Activated CD4-positive, alpha-beta T cell treated with anti-CD3 and anti-CD28 coated beads, Interleukin-2, amount 10 ng/mL, durations not matched to agents 24 days and 14 days (primary cell): ENCODE measurements around the gene TANGO2. TPM values are rescaled to one million over a fixed set of nuclear protein-coding genes. Genes with fewer than 3 reads are reported as not detected.

Source experiments
- DNase-seq: peaks from one replicate; pipeline ENCODE4 v3.0.0; 2022
- H3K27ac Mint-ChIP-seq: one replicate; pipeline ENCODE4 v1.8.0; 2022; ENCODE audit warnings: mild to moderate bottlenecking, mixed read lengths
- H3K27me3 Mint-ChIP-seq: one replicate; pipeline ENCODE4 v1.8.0; 2022; ENCODE audit warnings: mixed read lengths
- H3K36me3 Mint-ChIP-seq: one replicate; pipeline ENCODE4 v1.8.0; 2022; ENCODE audit warnings: low read depth, mild to moderate bottlenecking, mixed read lengths
- H3K4me1 Mint-ChIP-seq: one replicate; pipeline ENCODE4 v1.8.0; 2021; ENCODE audit warnings: mixed read lengths
- H3K4me3 Mint-ChIP-seq: one replicate; pipeline ENCODE4 v1.8.0; 2022; ENCODE audit warnings: mild to moderate bottlenecking, moderate library complexity, mixed read lengths
- H3K9me3 Mint-ChIP-seq: one replicate; pipeline ENCODE4 v1.8.0; 2021; ENCODE audit warnings: mixed read lengths
- intact Hi-C: fragments of 100-400 bp; cut with micrococcal nuclease; formaldehyde crosslinking; loops from one replicate; pipeline ENCODE4 v1.15.1; 2023
- total RNA-seq: library from RNA; stranded (reverse); gene quantifications from 2 replicates; pipeline ENCODE4 v1.2.3, GENCODE V29; 2022

Gene TANGO2
- total RNA-seq, 1 donor from 2014 or later, result 31.5 TPM

DNA sequence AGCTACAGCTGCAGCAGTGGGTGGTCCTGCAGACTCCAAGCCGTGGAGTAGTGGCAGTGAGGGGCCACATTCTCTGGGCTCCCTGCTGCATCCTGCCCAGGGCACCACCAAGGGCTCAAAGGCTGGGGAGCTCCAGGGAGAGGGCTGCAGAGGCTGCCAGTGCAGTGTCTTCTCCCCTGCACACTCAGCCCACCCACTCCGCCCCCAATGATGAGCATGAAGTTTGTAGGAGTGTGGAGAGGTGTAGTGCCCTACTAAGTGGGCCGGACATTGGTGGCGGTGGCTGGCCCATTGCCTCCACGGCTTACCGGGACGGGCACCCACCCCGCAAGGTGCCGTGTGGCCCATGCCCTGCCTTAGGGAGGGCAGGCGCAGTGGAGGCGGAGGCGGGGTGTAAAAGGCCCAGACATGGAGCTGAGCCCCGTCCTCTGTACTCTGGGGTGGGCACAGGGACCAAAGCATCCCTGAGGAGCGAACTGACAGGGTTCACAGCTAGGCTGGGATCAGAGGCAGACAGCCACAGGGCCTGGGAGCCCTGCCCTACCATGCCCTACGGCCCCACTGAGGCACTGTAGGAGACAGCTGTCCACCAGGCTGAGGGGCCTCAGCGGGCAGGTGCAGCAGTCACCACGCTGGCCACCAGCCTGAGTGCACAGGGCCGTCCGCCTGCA, 23.2 kb upstream of the TANGO2 start:
- no peak overlapping the region for H3K27ac Mint-ChIP-seq

DNA sequence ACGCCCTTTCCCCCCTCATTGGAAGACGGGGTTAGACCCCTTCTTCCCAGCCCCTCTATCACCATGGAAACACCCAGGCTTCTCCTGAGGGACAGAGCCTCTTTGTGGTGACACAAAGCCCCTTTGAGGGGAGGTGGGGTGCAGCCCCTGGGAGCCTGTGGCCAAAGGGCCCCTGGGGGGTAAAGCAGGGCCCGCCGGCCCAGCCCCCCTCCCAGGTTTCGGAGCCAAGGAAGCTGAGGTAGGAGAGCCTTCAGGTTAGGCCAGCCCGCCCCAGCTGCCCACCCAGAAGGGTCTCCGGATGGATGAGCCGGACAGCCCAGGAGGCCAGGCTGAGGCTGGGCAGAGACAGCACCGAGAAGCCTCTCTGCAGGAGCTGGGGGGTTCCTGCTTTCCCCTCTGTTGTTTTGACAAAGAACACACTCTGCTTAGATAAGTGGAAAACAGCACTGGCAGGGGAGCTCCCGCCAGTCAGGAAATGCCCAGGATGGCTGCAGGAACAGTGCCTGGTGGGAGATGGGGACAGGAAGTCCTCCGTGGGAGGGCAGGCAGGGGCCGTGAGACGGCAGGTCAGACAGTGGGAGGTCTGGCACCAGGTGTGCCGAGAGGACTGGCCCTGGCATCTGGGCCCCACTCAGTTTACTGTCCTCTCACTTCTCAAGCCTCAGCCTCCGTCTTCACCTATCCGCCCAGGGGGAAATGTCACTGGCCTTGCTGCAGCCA, 22.5 kb upstream of the TANGO2 start:
- Mint-ChIP-seq H3K36me3 (no peaks in the 10 kb centered on the region), H3K9me3 (peaks cover 5% of the 10 kb centered on the region), H3K4me1 (no peaks in the 10 kb centered on the region), H3K4me3 (no peak overlapping the region), H3K27me3 (peaks cover 9% of the 10 kb centered on the region), H3K27ac (no peak overlapping the region)
- intact Hi-C loops, result no loop called here
- no peak for DNase-seq

More for the DNA sequence above, 23.2 kb upstream of the TANGO2 start:
- intact Hi-C loops, result no loop called here
- no peak for DNase-seq
- Mint-ChIP-seq H3K4me1 (no peaks in the 10 kb centered on the region), H3K27me3 (peaks cover 3% of the 10 kb centered on the region), H3K4me3 (no peak overlapping the region), H3K36me3 (no peaks in the 10 kb centered on the region), H3K9me3 (no peaks in the 10 kb centered on the region)

- peaks cover 15% of the 10 kb centered on the region for H3K27me3 Mint-ChIP-seq
- no peaks in the 10 kb centered on the region for H3K4me1 Mint-ChIP-seq
- H3K27ac Mint-ChIP-seq, result no peak overlapping the region
- no peak for DNase-seq
- peaks cover 13% of the 10 kb centered on the region for H3K9me3 Mint-ChIP-seq
- intact Hi-C loops, result no loop called here
- no peak overlapping the region for H3K4me3 Mint-ChIP-seq
- H3K36me3 Mint-ChIP-seq, result no peaks in the 10 kb centered on the region
Observed at GRCh38 chr22:19998991-19999820, 21.7 kb upstream of the TANGO2 start.

DNA sequence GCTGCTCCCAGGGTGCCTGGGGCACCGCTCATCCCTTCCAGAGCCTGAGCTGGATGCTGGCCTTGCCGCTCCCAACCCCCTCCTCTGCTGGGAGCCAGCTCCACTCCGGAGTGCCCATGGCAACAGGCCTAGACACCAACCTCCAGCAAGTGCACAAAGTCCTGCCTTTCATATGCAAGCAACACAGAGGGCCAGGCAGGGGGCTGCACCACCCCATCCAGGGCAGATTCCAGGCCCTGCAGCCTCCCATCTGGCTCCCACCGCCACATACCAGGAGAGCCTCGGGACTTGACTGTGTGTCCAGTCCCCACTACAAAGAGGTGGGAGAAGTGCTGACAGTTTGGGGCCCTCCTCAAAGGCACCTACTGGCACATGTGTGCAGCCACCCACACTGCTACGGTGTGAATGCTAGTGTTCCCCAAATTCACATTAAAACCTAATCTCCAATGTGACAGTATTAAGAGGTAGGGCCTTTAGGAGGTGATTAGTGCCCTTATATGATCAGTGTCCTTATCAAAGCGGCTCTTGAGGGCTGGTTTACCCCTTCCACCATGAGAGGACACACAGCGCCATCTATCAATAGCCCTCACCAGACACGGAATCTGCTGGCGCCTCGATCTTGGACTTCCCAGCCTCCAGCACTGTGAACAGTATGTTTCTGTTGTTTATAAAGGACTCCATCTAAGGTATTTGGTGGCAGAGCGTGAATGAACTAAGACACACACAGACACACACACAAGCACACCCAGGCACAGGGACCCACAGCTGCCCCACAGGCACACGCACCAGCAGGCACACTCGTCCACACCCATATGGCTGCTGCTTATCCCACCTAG, 20.4 kb upstream of the TANGO2 start:
- H3K9me3 Mint-ChIP-seq, result peaks cover 16% of the 10 kb centered on the region
- DNase-seq, result no peak
- no peak overlapping the region for H3K27ac Mint-ChIP-seq
- no peak overlapping the region for H3K4me3 Mint-ChIP-seq
- H3K27me3 Mint-ChIP-seq, result peaks cover 16% of the 10 kb centered on the region
- H3K36me3 Mint-ChIP-seq, result no peaks in the 10 kb centered on the region
- intact Hi-C loops, result no loop called here
- no peaks in the 10 kb centered on the region for H3K4me1 Mint-ChIP-seq

GRCh38 chr22:20001082-20001638, 19.8 kb upstream of the TANGO2 start:
- Mint-ChIP-seq H3K4me1 (no peaks in the 10 kb centered on the region), H3K36me3 (no peaks in the 10 kb centered on the region), H3K9me3 (peaks cover 16% of the 10 kb centered on the region), H3K27me3 (peaks cover 18% of the 10 kb centered on the region), H3K4me3 (no peak overlapping the region), H3K27ac (no peak overlapping the region)
- intact Hi-C loops, result no loop called here
- no peak for DNase-seq

- peaks cover 18% of the 10 kb centered on the region for H3K27me3 Mint-ChIP-seq
- no peak overlapping the region for H3K4me3 Mint-ChIP-seq
- peaks cover 16% of the 10 kb centered on the region for H3K9me3 Mint-ChIP-seq
- no peak for DNase-seq
- no peaks in the 10 kb centered on the region for H3K36me3 Mint-ChIP-seq
- intact Hi-C loops, result no loop called here
- H3K27ac Mint-ChIP-seq, result no peak overlapping the region
- H3K4me1 Mint-ChIP-seq, result no peaks in the 10 kb centered on the region
Observed at GRCh38 chr22:20002128-20002527, 18.8 kb upstream of the TANGO2 start.

GRCh38 chr22:20002636-20003035, 18.3 kb upstream of the TANGO2 start:
- no peak overlapping the region for H3K4me3 Mint-ChIP-seq
- peaks cover 16% of the 10 kb centered on the region for H3K9me3 Mint-ChIP-seq
- DNase-seq, result no peak
- no peaks in the 10 kb centered on the region for H3K4me1 Mint-ChIP-seq
- H3K27ac Mint-ChIP-seq, result no peak overlapping the region
- peaks cover 18% of the 10 kb centered on the region for H3K27me3 Mint-ChIP-seq
- H3K36me3 Mint-ChIP-seq, result no peaks in the 10 kb centered on the region
- intact Hi-C loops, result no loop called here

GRCh38 chr22:20003304-20003703, 17.6 kb upstream of the TANGO2 start:
- no peaks in the 10 kb centered on the region for H3K36me3 Mint-ChIP-seq
- H3K4me3 Mint-ChIP-seq, result no peak overlapping the region
- H3K4me1 Mint-ChIP-seq, result no peaks in the 10 kb centered on the region
- peaks cover 18% of the 10 kb centered on the region for H3K27me3 Mint-ChIP-seq
- intact Hi-C loops, result no loop called here
- peaks cover 16% of the 10 kb centered on the region for H3K9me3 Mint-ChIP-seq
- DNase-seq, result no peak
- H3K27ac Mint-ChIP-seq, result no peak overlapping the region

DNA sequence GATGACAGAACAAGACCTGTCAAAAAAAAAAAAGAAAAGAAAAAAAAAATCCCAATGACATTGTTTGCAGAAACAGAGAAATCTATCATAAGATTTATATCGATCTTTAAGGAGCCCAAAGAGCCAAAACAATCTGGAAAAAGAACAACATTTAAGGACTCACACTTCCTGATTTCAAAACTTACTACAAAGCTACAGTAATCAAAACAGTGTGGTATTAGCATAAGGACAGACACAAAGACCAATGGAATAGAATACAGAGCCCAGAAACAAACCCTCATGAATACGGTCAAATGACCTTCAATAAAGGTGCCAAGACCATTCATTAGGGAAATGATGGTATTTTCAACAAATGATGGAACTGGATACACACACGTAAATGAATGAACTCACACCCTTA, 16.4 kb upstream of the TANGO2 start:
- H3K9me3 Mint-ChIP-seq, result peaks cover 16% of the 10 kb centered on the region
- no peak overlapping the region for H3K4me3 Mint-ChIP-seq
- peaks cover 21% of the 10 kb centered on the region for H3K27me3 Mint-ChIP-seq
- H3K36me3 Mint-ChIP-seq, result no peaks in the 10 kb centered on the region
- no peaks in the 10 kb centered on the region for H3K4me1 Mint-ChIP-seq
- intact Hi-C loops, result no loop called here
- no peak overlapping the region for H3K27ac Mint-ChIP-seq
- no peak for DNase-seq

- Mint-ChIP-seq H3K27ac (no peak overlapping the region), H3K9me3 (peaks cover 11% of the 10 kb centered on the region), H3K36me3 (no peaks in the 10 kb centered on the region), H3K4me1 (no peaks in the 10 kb centered on the region), H3K27me3 (peaks cover 11% of the 10 kb centered on the region), H3K4me3 (no peak overlapping the region)
- no peak for DNase-seq
- intact Hi-C loops, result no loop called here
Observed at GRCh38 chr22:20008221-20008995, 12.5 kb upstream of the TANGO2 start.

GRCh38 chr22:20009018-20009491, 11.9 kb upstream of the TANGO2 start:
- intact Hi-C loops, result no loop called here
- peaks cover 5% of the 10 kb centered on the region for H3K9me3 Mint-ChIP-seq
- DNase-seq, result no peak
- no peak overlapping the region for H3K27ac Mint-ChIP-seq
- H3K4me1 Mint-ChIP-seq, result no peaks in the 10 kb centered on the region
- H3K27me3 Mint-ChIP-seq, result peaks cover 7% of the 10 kb centered on the region
- no peaks in the 10 kb centered on the region for H3K36me3 Mint-ChIP-seq
- no peak overlapping the region for H3K4me3 Mint-ChIP-seq

DNA sequence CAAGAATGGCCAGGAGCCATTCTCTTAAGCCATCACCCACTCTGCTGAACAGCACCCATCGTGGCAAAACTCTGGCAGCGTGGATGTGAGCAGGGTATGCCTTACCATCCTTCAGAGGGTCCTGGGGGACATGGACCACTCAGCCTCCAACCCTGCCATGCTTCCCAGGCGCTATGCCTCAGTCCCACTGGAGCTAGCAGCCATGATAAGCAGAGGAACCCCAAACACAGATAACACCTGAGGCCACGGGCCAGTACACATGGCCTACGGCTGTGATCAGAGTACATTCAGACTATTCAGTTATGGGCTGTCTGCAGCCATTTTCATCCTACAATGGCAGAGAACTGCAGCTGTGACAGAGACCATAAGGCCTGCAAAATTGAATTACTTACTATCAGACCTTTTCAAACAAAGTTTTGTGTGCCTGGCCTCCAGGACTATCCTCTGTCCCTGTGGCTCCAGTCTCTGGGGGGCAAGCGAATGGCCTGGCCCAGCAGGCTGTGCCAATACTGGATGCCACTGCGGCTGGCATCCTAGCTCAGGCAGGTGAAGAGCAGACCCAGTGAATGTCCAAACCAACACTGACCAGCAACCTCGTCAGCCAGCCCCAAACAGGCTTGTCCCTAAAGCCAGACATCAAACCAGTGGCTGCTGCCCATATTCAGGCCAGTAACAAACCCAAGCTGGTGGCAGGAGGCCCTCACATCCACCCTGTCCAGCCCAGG, 11.2 kb upstream of the TANGO2 start:
- Mint-ChIP-seq H3K27me3 (peaks cover 8% of the 10 kb centered on the region), H3K27ac (no peak overlapping the region), H3K36me3 (no peaks in the 10 kb centered on the region), H3K4me1 (no peaks in the 10 kb centered on the region), H3K4me3 (no peak overlapping the region), H3K9me3 (no peaks in the 10 kb centered on the region)
- intact Hi-C loops, result no loop called here
- no peak for DNase-seq
